ENCODE measurements around the gene TLE2. TPM values are rescaled to one million over a fixed set of nuclear protein-coding genes. Genes with fewer than 3 reads are reported as not detected.

Gene TLE2
- polyA plus RNA-seq, 2 of the 4 experiments (the other 2 are of a cell fraction) = 2.1 to 2.6 TPM

DNA sequence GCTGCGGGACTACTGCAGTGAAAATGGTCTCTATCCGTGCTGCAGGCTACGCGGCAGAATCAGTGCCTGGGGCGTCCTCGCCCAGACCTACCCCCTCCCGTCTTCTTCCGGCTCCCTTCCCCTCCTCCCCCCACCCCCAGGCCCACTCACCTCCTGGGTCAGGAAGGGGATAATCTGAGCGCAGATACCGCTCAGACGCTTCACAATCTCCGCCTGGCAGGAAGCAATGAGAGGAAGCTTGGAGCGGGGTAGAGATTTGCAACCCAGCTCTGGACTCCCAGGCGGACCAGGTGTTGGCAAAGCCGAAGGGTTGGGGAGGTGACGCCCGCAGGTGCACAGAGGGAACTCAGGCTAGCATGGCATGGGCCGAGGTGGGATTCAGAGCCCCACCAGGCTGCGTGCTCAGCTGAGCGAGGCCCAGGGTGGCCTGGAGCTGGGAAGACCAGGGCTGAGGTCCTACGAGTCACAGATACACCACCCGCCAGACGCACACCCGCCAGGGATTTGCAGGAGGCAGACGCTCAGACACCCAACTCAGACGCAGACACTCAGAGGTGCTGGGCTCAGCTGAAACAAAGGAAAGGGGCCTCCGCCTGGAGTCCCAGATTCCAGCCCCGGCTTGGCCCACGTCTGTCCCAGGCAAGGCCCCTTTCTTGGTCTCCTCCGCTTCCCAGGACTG lies 4.1 kb downstream of the TLE2 start:
- no peak overlapping the region for H3K4me3 ChIP-seq
- TF ChIP-seq GATA3 (IDR thresholded peaks at IDR 0.05; ENCODE audit: borderline replicate concordance) = no peak
- TF ChIP-seq, protein P1, sequence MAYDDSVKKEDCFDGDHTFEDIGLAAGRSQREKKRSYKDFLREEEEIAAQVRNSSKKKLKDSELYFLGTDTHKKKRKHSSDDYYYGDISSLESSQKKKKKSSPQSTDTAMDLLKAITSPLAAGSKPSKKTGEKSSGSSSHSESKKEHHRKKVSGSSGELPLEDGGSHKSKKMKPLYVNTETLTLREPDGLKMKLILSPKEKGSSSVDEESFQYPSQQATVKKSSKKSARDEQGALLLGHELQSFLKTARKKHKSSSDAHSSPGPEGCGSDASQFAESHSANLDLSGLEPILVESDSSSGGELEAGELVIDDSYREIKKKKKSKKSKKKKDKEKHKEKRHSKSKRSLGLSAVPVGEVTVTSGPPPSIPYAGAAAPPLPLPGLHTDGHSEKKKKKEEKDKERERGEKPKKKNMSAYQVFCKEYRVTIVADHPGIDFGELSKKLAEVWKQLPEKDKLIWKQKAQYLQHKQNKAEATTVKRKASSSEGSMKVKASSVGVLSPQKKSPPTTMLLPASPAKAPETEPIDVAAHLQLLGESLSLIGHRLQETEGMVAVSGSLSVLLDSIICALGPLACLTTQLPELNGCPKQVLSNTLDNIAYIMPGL (CRISPR knock-in tag; IDR thresholded peaks at IDR 0.05; ENCODE audit: borderline replicate concordance) = no peak
- TF ChIP-seq, protein P2, sequence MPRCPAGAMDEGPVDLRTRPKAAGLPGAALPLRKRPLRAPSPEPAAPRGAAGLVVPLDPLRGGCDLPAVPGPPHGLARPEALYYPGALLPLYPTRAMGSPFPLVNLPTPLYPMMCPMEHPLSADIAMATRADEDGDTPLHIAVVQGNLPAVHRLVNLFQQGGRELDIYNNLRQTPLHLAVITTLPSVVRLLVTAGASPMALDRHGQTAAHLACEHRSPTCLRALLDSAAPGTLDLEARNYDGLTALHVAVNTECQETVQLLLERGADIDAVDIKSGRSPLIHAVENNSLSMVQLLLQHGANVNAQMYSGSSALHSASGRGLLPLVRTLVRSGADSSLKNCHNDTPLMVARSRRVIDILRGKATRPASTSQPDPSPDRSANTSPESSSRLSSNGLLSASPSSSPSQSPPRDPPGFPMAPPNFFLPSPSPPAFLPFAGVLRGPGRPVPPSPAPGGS (IDR thresholded peaks at IDR 0.05) = no peak
- TF ChIP-seq FOSL2 (IDR thresholded peaks at IDR 0.05) = no peak
- no peak for TF ChIP-seq FOSL2 (CRISPR knock-in tag; IDR thresholded peaks at IDR 0.05)
- TF ChIP-seq BHLHE40 (IDR thresholded peaks at IDR 0.05; ENCODE audit: low read depth, low read length) = no peak
- no peak for TF ChIP-seq HOXA7 (CRISPR knock-in tag; IDR thresholded peaks at IDR 0.05)
- no peak for TF ChIP-seq TP53 (CRISPR knock-in tag; IDR thresholded peaks at IDR 0.05)
- TF ChIP-seq CBX2 (IDR thresholded peaks at IDR 0.05; ENCODE audit: borderline replicate concordance, low read depth) = no peak
- TF ChIP-seq, protein P3, sequence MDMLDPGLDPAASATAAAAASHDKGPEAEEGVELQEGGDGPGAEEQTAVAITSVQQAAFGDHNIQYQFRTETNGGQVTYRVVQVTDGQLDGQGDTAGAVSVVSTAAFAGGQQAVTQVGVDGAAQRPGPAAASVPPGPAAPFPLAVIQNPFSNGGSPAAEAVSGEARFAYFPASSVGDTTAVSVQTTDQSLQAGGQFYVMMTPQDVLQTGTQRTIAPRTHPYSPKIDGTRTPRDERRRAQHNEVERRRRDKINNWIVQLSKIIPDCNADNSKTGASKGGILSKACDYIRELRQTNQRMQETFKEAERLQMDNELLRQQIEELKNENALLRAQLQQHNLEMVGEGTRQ (IDR thresholded peaks at IDR 0.05) = no peak
- no peak for FAIRE-seq
- no peak overlapping the region for H3K4me2 ChIP-seq
- no peak for DNase-seq (ENCODE audit: low read depth in 1 of 2, low spot score in 1 of 2)
- H3K27ac ChIP-seq = no peak overlapping the region
- 85% methylated on average over 21 of the region's 30 CpGs for WGBS (ENCODE audit: missing lambda C conversion rate)
- ChIA-PET POLR2A (interaction anchor here (0.5 kb wide), 1 partner anchor 37 kb away, joined by 4 read pairs; no protein-coding TSS in a partner anchor), CTCF (interaction anchor here (1.0 kb wide), 2 partner anchors 12 to 74 kb away, joined by 3 to 4 read pairs; no protein-coding TSS in a partner anchor)
- H3K9me3 ChIP-seq = no peaks in the 10 kb centered on the region
- no peak for ATAC-seq
- H3K4me1 ChIP-seq = no peaks in the 10 kb centered on the region

DNA sequence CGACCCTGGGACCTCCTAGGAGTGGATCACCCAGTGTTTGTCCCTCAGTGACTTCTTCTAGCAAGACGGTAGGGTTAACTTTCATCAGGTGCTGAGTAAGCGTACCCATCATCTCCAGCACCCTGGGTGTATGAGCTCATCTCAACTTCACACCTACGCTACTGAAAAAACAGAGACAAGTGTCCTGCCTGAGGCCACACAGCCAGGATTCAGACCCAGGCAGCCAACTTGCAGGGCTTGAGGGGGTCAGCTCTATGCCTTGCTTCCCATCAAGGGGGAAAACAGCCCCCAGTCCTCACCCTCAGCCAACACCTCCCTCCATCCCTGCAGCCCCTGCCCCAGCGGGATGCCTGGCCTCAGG lies 4.6 kb downstream of the TLE2 start:
- FAIRE-seq (no peak), ATAC-seq (no peak), DNase-seq (ENCODE audit: low read depth in 1 of 2, low spot score in 1 of 2) (no peak)
- no peak overlapping the region for H3K4me3 ChIP-seq
- H3K4me1 ChIP-seq = no peaks in the 10 kb centered on the region
- WGBS (ENCODE audit: missing lambda C conversion rate) = 89% methylated on average over 1 of the region's 5 CpGs
- ChIA-PET CTCF (interaction anchor here (1.0 to 1.2 kb wide), 2 partner anchors 11 to 74 kb away, joined by 3 read pairs; no protein-coding TSS in a partner anchor), POLR2A (interaction anchor here (0.5 kb wide), 1 partner anchor 37 kb away, joined by 4 read pairs; no protein-coding TSS in a partner anchor)
- no peak overlapping the region for H3K27ac ChIP-seq
- no peaks in the 10 kb centered on the region for H3K9me3 ChIP-seq
- TF ChIP-seq HOXB13 (CRISPR knock-in tag; IDR thresholded peaks at IDR 0.05; ENCODE audit: low read depth) = no peak
- no peak for TF ChIP-seq ZFP36 (IDR thresholded peaks at IDR 0.05; ENCODE audit: borderline replicate concordance, partially characterized antibody)
- no peak for TF ChIP-seq HOXB5 (CRISPR knock-in tag; IDR thresholded peaks at IDR 0.05)
- no peak for TF ChIP-seq RCOR1 (IDR thresholded peaks at IDR 0.05; ENCODE audit: low read depth, low read length)
- no peak for TF ChIP-seq KDM1A (IDR thresholded peaks at IDR 0.05; ENCODE audit: low read depth)
- no peak overlapping the region for H3K4me2 ChIP-seq

DNA sequence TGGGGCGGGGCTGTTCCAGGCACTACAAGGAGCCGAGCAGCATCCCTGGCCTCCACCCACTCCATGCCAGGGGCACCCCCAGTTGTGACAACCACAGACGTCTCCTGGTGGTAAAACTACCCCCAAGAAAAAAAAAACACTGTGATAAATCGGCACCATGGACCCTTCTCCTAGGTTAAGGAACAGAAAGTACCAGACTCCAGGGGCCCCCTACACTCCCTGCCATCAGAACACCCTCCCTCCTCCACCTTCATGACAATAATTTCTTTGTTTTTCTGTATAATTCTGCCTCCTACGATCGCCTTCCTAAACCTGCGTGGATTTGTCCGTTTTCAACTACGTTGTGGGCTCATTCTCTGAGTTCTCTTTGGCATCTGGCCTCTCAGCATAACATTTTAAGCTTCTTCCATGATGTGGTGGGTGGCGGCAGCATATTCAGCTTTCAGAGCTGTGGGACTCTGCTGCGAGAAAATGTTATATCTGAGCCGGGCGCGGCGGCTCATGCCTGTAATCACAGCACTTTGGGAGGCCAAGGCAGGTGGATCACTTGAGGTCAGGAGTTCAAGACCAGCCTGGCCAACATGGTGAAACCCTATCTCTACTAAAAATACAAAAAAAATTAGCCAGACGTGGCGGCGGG lies 8.6 kb downstream of the TLE2 start:
- CTCF ChIA-PET = no interaction called here
- 72% methylated on average over 18 of the region's 18 CpGs for WGBS (ENCODE audit: missing lambda C conversion rate)
- POLR2A ChIA-PET = no interaction called here

More for the DNA sequence above, 8.6 kb downstream of the TLE2 start:
- Histone ChIP-seq H3K4me2 (no peak overlapping the region), H3K4me3 (no peak overlapping the region), H3K9me3 (no peaks in the 10 kb centered on the region), H3K27ac (no peak overlapping the region), H3K4me1 (no peaks in the 10 kb centered on the region)
- FAIRE-seq (no peak), ATAC-seq (no peak), DNase-seq (ENCODE audit: low read depth in 1 of 2, low spot score in 1 of 2) (no peak)
- no peak for TF ChIP-seq HEYL (CRISPR knock-in tag; IDR thresholded peaks at IDR 0.05)
- no peak for TF ChIP-seq HOXB13 (CRISPR knock-in tag; IDR thresholded peaks at IDR 0.05; ENCODE audit: low read depth)
- TF ChIP-seq CBX8 (IDR thresholded peaks at IDR 0.05) = no peak

Measured in A549 (cell line).